Muscle of leg (tissue), 11 donors: ENCODE measurements around the gene TEDC2. TPM values are rescaled to one million over a fixed set of nuclear protein-coding genes. Genes with fewer than 3 reads are reported as not detected.
A peak's percentile ranks its signal among the peaks of the same experiment; 100 is the strongest.
"Not testable (repeated sequence)": the region's sequence is repeated elsewhere in the genome, so short reads cannot be mapped to it uniquely, and the experiment has no call there.

Source experiments
- DNase-seq: peaks from one replicate; pipeline ENCODE4 v3.0.0; 2013
- H3K27ac ChIP-seq: one replicate; pipeline ENCODE4 v1.5.1; 2013; ENCODE audit warnings: mild to moderate bottlenecking, low read length, control low read depth
- H3K27me3 ChIP-seq: one replicate; pipeline ENCODE4 v1.6.1; 2013; ENCODE audit warnings: low read length; ENCODE audit not compliant: control insufficient read depth, insufficient read depth
- H3K36me3 ChIP-seq: one replicate; pipeline ENCODE4 v1.6.1; 2013; ENCODE audit warnings: low read length; ENCODE audit not compliant: control insufficient read depth, insufficient read depth
- H3K4me1 ChIP-seq: one replicate; pipeline ENCODE4 v1.6.1; 2013; ENCODE audit warnings: low read length; ENCODE audit not compliant: control insufficient read depth, insufficient read depth
- H3K4me3 ChIP-seq: one replicate; pipeline ENCODE4 v1.5.1; 2013; ENCODE audit warnings: low read length, control low read depth
- H3K9me3 ChIP-seq: replicated peaks from 2 replicates; pipeline ENCODE4 v1.6.1; 2013; ENCODE audit warnings: low read depth, low read length; ENCODE audit not compliant: control insufficient read depth
- WGBS: methylation state at CpG from one replicate; pipeline ENCODE4 v1.1.5; 2013; ENCODE audit warnings: missing lambda C conversion rate; ENCODE audit not compliant: insufficient coverage; 5-methylcytosine and 5-hydroxymethylcytosine counted together
- polyA plus RNA-seq, 8 donors: library from polyadenylated mRNA; unstranded; fragments of 120-200 nt; gene quantifications; one replicate each; pipeline versions ENCODE4 v1.2.1 to v1.2.3, GENCODE V29; 2013; ENCODE audit warnings: inconsistent platforms in 1 of 8, low replicate concordance in 1 of 8; ENCODE audit not compliant: insufficient read length in 8 of 8, insufficient read depth in 1 of 8
- total RNA-seq: library from RNA; stranded (reverse); fragments of 120-200 nt; gene quantifications from one replicate; pipeline ENCODE4 v1.2.4, GENCODE V29; 2013

TEDC2 gene
- total and polyA plus RNA-seq, 9 donors = 4.4 to 6.6 (median 5.4) TPM

GRCh38 chr16:2476345-2476720 lies 16.4 kb downstream of the TEDC2 start:
- Histone ChIP-seq H3K4me3 (no peak overlapping the region), H3K27me3 (peaks cover 17% of the 10 kb centered on the region), H3K27ac (no peak overlapping the region), H3K9me3 (no peaks in the 10 kb centered on the region), H3K36me3 (no peaks in the 10 kb centered on the region), H3K4me1 (peaks cover 44% of the 10 kb centered on the region)
- 95% methylated on average over 3 of the region's 9 CpGs for WGBS
- DNase-seq = no peak

GRCh38 chr16:2476741-2477140 lies 16.8 kb downstream of the TEDC2 start:
- H3K36me3 ChIP-seq = no peaks in the 10 kb centered on the region
- H3K4me3 ChIP-seq = no peak overlapping the region
- no peak overlapping the region for H3K27ac ChIP-seq
- peaks cover 16% of the 10 kb centered on the region for H3K27me3 ChIP-seq
- WGBS = 86% methylated on average over 1 of the region's 3 CpGs
- peaks cover 47% of the 10 kb centered on the region for H3K4me1 ChIP-seq
- no peaks in the 10 kb centered on the region for H3K9me3 ChIP-seq
- DNase-seq = no peak

GRCh38 chr16:2477327-2477726 lies 17.4 kb downstream of the TEDC2 start:
- Histone ChIP-seq H3K36me3 (no peaks in the 10 kb centered on the region), H3K27ac (no peak overlapping the region), H3K9me3 (no peaks in the 10 kb centered on the region), H3K4me3 (no peak overlapping the region), H3K27me3 (peaks cover 11% of the 10 kb centered on the region), H3K4me1 (peaks cover 47% of the 10 kb centered on the region)
- DNase-seq = no peak
- 92% methylated on average over 3 of the region's 3 CpGs for WGBS

GRCh38 chr16:2478279-2478678 lies 18.4 kb downstream of the TEDC2 start:
- Histone ChIP-seq H3K27ac (no peak overlapping the region), H3K27me3 (peaks cover 2% of the 10 kb centered on the region), H3K36me3 (no peaks in the 10 kb centered on the region), H3K4me1 (peaks cover 47% of the 10 kb centered on the region), H3K4me3 (no peak overlapping the region), H3K9me3 (no peaks in the 10 kb centered on the region)
- no peak for DNase-seq
- WGBS = 71% methylated on average over 7 of the region's 8 CpGs

GRCh38 chr16:2479996-2480395 lies 20.1 kb downstream of the TEDC2 start:
- H3K27me3 ChIP-seq, H3K36me3 ChIP-seq, H3K27ac ChIP-seq, H3K4me3 ChIP-seq, H3K9me3 ChIP-seq, DNase-seq: not testable (repeated sequence)
- H3K4me1 ChIP-seq = peaks cover 62% of the 10 kb centered on the region
- WGBS = 99% methylated on average over 8 of the region's 10 CpGs

- Histone ChIP-seq H3K27ac (no peak overlapping the region), H3K4me3 (no peak overlapping the region), H3K4me1 (peaks cover 59% of the 10 kb centered on the region), H3K27me3 (no peaks in the 10 kb centered on the region), H3K9me3 (no peaks in the 10 kb centered on the region), H3K36me3 (peaks cover 9% of the 10 kb centered on the region)
- DNase-seq = no peak
- WGBS = 85% methylated on average over 9 of the region's 12 CpGs
Observed at GRCh38 chr16:2480948-2481347, 21.0 kb downstream of the TEDC2 start.

- H3K36me3 ChIP-seq = peaks cover 11% of the 10 kb centered on the region
- no peak for DNase-seq
- H3K4me3 ChIP-seq = no peak overlapping the region
- H3K27ac ChIP-seq = peak overlapping the region; percentile 93
- H3K27me3 ChIP-seq = no peaks in the 10 kb centered on the region
- no peaks in the 10 kb centered on the region for H3K9me3 ChIP-seq
- peaks cover 62% of the 10 kb centered on the region for H3K4me1 ChIP-seq
- 51% methylated on average over 4 of the region's 7 CpGs for WGBS
Observed at GRCh38 chr16:2481676-2482075, 21.8 kb downstream of the TEDC2 start.

GRCh38 chr16:2482249-2482648 lies 22.3 kb downstream of the TEDC2 start:
- peak; percentile 72 for DNase-seq
- Histone ChIP-seq H3K27ac (peak overlapping the region; percentile 93), H3K36me3 (peaks cover 11% of the 10 kb centered on the region), H3K4me3 (peak overlapping the region; percentile 25), H3K9me3 (no peaks in the 10 kb centered on the region), H3K4me1 (peaks cover 68% of the 10 kb centered on the region), H3K27me3 (no peaks in the 10 kb centered on the region)
- WGBS = 52% methylated on average over 13 of the region's 13 CpGs

- H3K36me3 ChIP-seq = peaks cover 11% of the 10 kb centered on the region
- peak overlapping the region; percentile 25 for H3K4me3 ChIP-seq
- 39% methylated on average over 20 of the region's 32 CpGs for WGBS
- no peaks in the 10 kb centered on the region for H3K27me3 ChIP-seq
- no peaks in the 10 kb centered on the region for H3K9me3 ChIP-seq
- H3K4me1 ChIP-seq = peaks cover 71% of the 10 kb centered on the region
- DNase-seq = peak; percentile 91
- H3K27ac ChIP-seq = peak overlapping the region; percentile 93
Observed at GRCh38 chr16:2482708-2483534, 23.0 kb downstream of the TEDC2 start.

GRCh38 chr16:2483939-2484897 lies 24.3 kb downstream of the TEDC2 start:
- Histone ChIP-seq H3K27me3 (no peaks in the 10 kb centered on the region), H3K9me3 (no peaks in the 10 kb centered on the region), H3K4me3 (no peak overlapping the region), H3K36me3 (peaks cover 11% of the 10 kb centered on the region), H3K27ac (peak overlapping the region; percentile 93), H3K4me1 (peaks cover 69% of the 10 kb centered on the region)
- 79% methylated on average over 16 of the region's 16 CpGs for WGBS
- DNase-seq = peak; percentile 1
